Gastroesophageal sphincter (tissue), 3 donors: ENCODE measurements around the gene STAC3.

Experiments
- CTCF ChIP-seq, 4 experiments: fragments of 200-600 bp in 2 of 4; fragments of 450-650 bp in 2 of 4; sonication (generic) in 1 of 4; IDR thresholded peaks; one replicate each; pipeline ENCODE4 v1.5.1; 2017 to 2019; ENCODE audit warnings: antibody characterized with exemption in 4 of 4, mild to moderate bottlenecking in 2 of 4, moderate library complexity in 2 of 4
- EP300 ChIP-seq: sonication (generic); formaldehyde crosslinking; IDR thresholded peaks from one replicate; pipeline ENCODE4 v1.6.1; 2017; ENCODE audit warnings: antibody characterized with exemption, mild to moderate bottlenecking
- POLR2A ChIP-seq, 2 donors: fragments of 450-650 bp; IDR thresholded peaks; one replicate each; pipeline ENCODE4 v1.6.1; 2017; ENCODE audit warnings: antibody characterized with exemption in 2 of 2, mild to moderate bottlenecking in 2 of 2, moderate library complexity in 1 of 2
- POLR2AphosphoS5 ChIP-seq: sonication (generic); formaldehyde crosslinking; IDR thresholded peaks from one replicate; pipeline ENCODE4 v1.6.1; 2017; ENCODE audit warnings: antibody characterized with exemption

- no peak for TF ChIP-seq CTCF (IDR thresholded peaks at IDR 0.05)
- no peak for TF ChIP-seq POLR2A (IDR thresholded peaks at IDR 0.05)
- TF ChIP-seq POLR2AphosphoS5 = no peak
- TF ChIP-seq EP300 = no peak
Measured at GRCh38 chr12:57210926-57211692, 39.9 kb downstream of the STAC3 start.
